Gastroesophageal sphincter (tissue), 3 donors: Measurements from ENCODE around the gene TRIM37.

ENCODE experiments used
- EP300 ChIP-seq: sonication (generic); formaldehyde crosslinking; IDR thresholded peaks from one replicate; pipeline ENCODE4 v1.6.1; 2017; ENCODE audit warnings: antibody characterized with exemption, mild to moderate bottlenecking
- TF ChIP-seq, protein P1 (sequence below), 4 experiments: fragments of 200-600 bp in 2 of 4; fragments of 450-650 bp in 2 of 4; sonication (generic) in 1 of 4; IDR thresholded peaks; one replicate each; pipeline ENCODE4 v1.5.1; 2017 to 2019; ENCODE audit warnings: antibody characterized with exemption in 4 of 4, mild to moderate bottlenecking in 2 of 4, moderate library complexity in 2 of 4

GRCh38 chr17:59003860-59004259 is 102.8 kb downstream of the TRIM37 start:
- TF ChIP-seq, protein P1, sequence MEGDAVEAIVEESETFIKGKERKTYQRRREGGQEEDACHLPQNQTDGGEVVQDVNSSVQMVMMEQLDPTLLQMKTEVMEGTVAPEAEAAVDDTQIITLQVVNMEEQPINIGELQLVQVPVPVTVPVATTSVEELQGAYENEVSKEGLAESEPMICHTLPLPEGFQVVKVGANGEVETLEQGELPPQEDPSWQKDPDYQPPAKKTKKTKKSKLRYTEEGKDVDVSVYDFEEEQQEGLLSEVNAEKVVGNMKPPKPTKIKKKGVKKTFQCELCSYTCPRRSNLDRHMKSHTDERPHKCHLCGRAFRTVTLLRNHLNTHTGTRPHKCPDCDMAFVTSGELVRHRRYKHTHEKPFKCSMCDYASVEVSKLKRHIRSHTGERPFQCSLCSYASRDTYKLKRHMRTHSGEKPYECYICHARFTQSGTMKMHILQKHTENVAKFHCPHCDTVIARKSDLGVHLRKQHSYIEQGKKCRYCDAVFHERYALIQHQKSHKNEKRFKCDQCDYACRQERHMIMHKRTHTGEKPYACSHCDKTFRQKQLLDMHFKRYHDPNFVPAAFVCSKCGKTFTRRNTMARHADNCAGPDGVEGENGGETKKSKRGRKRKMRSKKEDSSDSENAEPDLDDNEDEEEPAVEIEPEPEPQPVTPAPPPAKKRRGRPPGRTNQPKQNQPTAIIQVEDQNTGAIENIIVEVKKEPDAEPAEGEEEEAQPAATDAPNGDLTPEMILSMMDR (IDR thresholded peaks at IDR 0.05), result no peak
- TF ChIP-seq EP300, result no peak
